GM18508 (cell line): ENCODE measurements around the gene HMCN2.
"Not testable (repeated sequence)": the region's sequence is repeated elsewhere in the genome, so short reads cannot be mapped to it uniquely, and the experiment has no call there.

Source experiments
- ATAC-seq: cut with Tn5 transposase; IDR thresholded peaks from one replicate; pipeline ENCODE4 v1.9.1; 2021; ENCODE audit warnings: moderate number of reproducible peaks; ENCODE audit not compliant: insufficient read depth, unreplicated experiment

The HMCN2 gene

DNA sequence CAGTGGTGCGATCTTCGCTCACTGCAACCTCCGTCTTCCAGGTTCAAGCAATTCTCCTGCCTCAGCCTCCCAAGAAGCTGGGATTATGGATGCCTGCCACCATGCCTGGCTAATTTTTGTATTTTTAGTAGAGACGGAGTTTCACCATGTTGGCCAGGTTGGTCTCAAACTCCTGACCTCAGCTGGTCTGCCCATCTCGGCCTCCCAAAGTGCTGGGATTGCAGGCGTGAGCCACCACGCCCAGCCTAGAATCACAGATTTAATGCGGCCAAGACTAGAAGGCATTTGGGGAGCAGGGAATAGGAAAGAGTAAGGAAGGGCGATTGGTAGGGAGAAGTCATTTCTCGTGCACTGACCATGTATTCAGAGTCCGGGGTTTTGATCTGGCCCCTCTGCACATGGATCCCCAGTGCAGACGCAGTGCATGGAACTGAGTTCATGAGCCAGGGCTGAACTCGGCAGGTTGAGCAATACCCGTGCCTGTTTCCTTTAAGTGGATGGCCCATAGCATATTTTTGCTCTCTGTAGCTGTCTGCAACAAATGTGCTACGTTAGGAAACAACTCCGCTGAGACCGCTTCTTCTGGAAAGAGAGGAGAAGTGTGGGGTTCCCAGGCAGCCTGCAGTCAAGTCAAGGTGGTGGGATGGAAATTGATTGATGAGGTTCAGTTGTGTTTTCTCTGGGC is 3.4 kb upstream of the HMCN2 start:
- no peak for ATAC-seq

DNA sequence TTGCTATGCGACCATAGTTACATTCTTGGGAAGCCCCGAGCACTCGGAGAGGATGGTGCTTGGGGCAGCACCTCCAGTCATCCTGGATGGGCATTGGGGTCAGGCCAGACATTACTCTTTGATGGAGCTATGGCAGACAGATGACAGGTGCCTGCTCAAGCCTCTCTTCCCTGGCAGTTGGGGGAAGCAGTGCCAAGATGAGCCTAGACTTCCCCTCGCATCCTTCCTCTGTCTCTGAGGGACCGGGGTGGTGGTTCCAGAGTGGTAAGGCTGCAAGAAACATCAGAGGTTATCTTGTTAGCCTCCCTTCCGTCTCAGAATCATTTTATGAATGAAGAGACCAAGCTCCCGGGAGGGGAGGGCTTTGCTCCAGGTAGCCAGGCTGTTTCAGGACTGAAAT is 2.8 kb upstream of the HMCN2 start:
- no peak for ATAC-seq

- ATAC-seq = no peak
Observed at GRCh38 chr9:130263601-130264413, 1.8 kb upstream of the HMCN2 start.

GRCh38 chr9:130264414-130265350 is 878 bp upstream of the HMCN2 start:
- no peak for ATAC-seq

DNA sequence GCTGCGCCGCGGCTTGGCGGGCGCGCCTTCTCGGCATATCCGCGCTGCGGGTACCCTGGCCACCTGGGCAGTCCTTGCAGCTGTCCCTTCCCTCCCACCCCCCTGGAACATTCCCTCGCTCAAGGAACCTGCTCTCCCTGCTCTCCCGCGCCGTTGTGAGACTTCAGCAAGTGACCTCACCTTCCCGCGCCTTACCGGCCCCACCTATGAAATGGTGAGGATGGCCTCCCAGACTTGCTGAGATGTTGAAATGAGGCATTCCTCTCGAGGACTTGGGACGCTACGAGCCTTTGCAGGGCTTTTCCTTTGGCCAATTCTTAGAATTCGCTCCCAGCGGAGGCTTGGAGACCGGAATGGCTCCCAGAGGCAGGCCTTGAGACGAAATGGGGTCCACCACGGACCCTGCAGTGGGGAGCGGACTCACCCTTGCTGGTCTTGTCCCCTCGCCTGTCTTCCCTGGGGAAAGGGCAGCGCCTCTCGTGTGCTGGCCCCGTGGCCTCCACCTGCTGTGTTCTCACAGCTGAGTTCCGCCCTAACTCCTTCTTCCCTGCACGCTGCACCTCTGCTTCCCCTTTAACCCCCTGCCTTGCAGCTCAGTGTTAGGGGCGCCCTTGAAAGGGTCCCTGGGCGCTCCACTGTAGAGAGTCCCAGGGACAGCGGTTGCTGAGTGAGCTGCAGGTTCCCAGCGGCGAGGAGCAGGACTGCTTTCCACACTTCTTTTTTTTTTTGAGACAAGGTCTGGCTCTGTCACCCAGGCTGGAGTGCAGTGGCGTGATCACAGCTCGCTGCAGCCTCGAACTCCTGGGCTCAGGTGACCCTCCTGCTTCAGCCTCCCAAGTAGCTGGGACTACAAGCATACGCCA is 907 bp downstream of the HMCN2 start:
- no peak for ATAC-seq

- ATAC-seq = no peak
Observed at GRCh38 chr9:130267930-130268329, 2.4 kb downstream of the HMCN2 start.

- no peak for ATAC-seq
Observed at GRCh38 chr9:130268521-130269211, 3.1 kb downstream of the HMCN2 start.

DNA sequence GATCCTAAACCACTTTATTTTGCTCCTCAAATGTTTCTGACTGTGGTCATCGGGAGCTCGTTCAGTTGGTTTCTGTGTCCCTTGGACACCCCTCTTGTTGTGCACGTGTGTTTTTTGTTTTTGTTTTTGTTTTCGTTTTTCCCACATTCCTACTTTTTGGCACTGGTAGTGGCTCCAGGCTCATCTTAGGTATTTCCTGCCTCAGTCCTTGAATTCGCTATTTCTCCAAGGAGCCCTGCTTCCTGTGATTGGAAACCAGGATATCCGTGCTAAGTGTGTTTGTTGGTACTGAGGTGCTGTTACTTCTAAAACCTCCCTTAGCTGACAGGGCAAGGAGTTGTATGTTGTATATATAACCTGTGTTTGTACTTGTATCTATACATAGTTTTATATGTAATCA is 5.9 kb downstream of the HMCN2 start:
- ATAC-seq = no peak

DNA sequence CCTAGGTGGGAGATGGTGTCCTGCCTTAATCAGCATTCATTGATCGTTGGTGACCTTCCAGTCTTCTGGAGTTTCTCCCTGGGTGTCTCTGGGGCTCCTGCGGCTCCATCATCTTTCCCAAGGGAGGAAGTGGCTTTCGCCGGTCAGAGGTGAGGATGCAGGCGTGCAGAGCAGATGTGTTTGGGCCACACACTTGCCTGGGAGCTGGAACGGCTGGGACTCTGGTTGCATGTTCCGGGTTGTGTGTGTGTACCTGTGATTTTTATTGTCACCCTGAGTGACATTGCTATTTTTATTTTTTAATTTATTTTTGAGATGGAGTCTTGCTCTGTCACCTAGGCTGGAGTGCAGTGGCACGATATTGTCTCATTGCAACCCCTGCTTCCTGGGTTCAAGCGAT is 9.6 kb downstream of the HMCN2 start:
- no peak for ATAC-seq

DNA sequence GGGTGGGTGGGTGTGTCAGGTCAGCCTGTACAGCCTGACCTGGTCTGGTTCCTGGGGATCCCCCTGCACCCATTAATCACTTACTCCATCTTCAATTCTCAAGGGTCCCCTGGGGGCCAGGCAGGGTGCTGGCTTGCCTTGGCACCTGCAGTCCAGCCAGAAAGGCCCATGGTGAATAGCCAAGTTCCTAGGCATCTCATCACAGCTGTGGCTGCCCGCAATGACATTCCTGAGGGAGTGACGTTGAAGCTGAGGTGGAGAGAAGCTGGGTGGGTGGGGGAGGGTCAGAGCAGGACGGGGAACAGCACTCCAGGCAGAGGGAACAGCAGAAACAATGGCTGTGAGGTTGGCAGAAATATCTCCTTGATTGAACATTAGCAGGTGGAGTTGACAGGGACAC is 10.6 kb downstream of the HMCN2 start:
- no peak for ATAC-seq

DNA sequence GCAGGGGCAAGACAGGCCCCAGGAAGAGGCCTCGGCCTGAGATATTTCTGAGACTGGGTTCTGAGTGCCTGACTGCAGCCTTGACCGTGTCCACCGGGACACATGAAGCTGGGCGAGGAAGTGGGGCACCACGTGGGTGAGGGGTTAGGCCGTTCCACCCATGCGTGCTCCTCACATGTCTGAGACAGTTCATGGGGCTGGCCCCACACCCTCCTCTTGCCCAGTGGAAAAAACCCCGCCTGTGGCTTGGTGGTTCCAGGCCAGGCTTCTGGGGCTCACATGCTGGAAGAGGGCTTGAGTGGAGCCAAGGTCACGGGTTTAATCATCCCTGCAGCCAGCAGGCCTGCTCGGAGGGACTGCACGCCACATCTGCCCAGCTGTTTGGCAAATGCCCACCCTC is 11.4 kb downstream of the HMCN2 start:
- ATAC-seq = no peak

DNA sequence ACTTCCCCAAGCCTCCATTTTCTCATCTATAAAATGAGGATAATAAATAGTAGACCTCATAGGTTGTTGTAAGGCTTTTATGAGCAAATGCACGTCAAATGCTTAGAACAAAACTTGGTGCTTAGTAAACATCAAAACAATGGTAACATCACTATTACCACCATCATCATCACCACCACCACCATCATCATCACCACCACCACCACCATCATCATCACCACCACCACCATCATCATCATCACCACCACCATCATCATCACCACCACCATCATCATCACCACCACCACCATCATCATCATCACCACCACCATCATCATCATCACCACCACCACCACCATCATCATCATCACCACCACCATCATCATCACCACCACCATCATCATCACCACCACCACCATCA is 12.0 kb downstream of the HMCN2 start:
- ATAC-seq = not testable (repeated sequence)

DNA sequence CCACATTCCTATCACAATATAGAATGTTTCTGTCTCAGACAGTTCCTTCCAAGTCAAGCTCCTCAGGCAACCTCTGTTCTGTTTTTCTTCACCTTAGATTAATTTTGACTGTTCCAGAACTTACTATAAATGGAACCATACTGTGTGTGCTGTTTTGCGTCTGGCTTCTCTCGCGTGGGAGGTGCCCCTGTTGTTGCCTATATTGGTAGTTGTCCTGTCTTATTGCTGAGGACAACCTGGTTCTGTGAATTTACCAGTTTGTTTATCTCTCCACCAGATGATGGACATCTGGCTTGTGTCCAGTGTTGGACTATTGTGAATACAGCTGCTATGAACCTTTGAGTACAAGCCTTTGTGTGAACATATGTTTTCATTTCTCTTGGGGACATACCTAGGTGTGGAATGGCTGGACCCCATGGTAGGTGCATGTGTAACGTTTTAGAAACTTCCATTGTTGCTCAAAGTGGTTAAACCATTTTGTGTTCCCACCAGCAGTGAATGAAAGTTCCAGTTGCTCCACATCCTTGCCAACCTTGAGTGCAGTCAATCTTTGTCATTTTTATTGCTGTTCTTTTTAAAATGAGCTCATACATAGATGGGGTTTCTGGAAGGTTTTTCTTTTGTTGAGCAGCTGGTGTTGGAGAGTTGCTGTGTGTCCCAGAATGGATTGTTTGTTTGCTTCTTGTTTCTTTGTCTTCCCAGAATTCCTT is 18.1 kb downstream of the HMCN2 start:
- no peak for ATAC-seq

GRCh38 chr9:130284249-130284625 is 18.7 kb downstream of the HMCN2 start:
- ATAC-seq = no peak

- no peak for ATAC-seq
Observed at GRCh38 chr9:130284690-130285089, 19.1 kb downstream of the HMCN2 start.

DNA sequence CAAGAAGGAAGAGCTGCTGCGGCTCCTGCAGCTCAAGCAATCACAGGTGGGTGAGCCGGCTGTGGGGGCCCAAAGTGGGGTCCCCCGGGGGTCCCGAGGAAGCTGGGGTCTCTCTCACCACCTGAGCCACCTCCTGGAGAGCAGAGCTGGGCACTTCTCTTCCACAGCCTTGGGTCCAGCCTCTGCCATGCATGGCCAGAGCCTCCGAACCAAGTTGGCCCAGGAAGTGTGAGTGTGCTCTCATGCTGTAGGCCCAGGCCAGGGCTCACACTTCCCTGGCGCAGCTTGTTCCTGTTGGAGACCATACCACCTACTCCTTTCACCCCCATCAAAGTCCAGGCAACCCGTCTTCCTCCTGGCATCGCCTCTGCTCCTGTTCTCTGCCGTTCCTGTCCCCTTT is 19.7 kb downstream of the HMCN2 start:
- ATAC-seq = no peak

DNA sequence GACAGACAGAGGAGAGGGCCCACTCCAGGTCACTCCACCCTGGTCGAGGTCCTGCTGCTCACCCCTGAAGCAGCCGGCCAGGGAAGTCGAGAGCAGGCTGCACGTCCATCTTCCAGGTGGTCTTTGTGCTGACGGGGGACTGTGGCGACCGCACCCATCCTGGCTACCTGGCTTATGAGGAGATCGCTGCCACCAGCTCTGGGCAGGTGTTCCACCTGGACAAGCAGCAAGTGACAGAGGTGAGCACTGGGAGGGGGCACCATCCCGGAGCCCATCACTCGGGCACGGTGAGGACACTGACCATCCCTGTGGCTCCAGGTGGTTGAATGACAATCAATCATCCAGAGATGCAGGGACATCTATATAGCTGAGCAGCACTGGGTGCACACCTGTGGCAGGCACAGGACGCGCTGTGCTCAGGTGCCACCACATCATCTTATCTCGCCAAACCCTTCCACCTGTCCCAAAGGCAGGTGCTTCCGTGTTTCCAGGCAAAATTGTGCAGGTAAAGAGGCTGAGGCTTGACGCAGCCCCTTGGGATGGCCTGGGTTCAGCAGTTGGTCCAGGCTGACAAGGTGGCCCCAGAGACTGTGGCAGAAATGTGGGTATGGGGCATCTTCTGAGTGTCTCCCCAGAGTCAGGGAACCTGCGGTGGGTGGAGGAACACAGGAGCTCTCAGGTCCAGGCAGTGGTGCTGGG is 20.7 kb downstream of the HMCN2 start:
- no peak for ATAC-seq

DNA sequence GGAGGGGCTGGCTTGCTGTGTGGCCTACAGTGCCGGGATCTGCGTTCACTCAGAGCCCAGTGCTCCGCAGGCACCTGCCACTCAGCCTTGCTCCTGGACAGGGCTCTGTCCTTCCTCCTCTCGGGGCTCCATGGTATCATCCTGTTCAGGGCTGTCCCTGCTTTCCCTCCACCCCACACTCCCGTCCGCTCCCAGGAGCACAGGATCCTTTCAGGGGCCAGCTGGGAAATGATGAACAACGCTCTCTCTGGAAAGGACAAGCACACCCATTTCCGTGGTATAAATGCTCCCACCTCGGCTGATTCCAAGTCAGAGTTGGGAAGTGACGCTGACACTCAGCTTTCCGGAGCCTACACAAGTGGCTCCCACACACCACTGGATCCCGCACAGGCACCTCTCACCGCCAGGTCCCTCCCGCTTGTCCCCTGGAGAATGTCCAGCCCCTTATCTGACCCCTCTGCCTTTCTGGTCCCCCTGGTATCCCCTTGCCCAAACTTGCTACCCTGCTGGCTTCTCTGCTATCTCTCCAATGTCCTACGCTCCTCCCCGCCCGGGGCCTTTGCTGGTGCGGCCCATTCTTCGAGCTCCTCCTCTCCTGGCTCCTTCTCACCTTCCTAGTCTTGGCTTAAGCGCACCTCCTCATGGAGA is 21.3 kb downstream of the HMCN2 start:
- no peak for ATAC-seq
